ENCODE measurements around the gene SYT7. TPM values are rescaled to one million over a fixed set of nuclear protein-coding genes. Genes with fewer than 3 reads are reported as not detected.

Gene SYT7
- total RNA-seq, 3 donors from 2014 or later: 0.35 to 0.66 (median 0.38) TPM

DNA sequence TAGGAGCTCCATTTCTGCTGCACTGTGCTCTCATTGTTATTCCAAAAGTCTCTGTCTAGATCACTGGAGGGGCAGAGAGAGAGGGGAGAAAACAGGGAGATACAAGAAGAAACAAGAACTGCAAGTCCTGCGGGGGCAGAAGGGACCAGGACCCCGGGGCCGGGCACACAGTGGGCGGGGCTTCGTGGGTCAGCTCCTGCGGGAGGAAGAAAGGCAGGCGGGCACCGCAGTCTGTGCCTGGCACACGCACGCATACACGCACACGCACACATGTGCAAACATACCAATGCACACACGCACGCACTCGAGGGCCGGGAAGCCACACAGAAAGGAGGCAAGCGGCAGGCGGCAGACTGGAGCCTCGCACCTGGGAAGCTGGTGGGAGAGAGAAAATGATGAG, 33.6 kb downstream of the SYT7 start:
- Mint-ChIP-seq H3K27me3 (ENCODE audit: low read depth) (peaks cover 33% of the 10 kb centered on the region), H3K9me3 (no peaks in the 10 kb centered on the region), H3K4me1 (ENCODE audit: low read depth) (no peaks in the 10 kb centered on the region), H3K4me3 (no peak overlapping the region), H3K36me3 (ENCODE audit: insufficient read depth) (no peaks in the 10 kb centered on the region)
- ATAC-seq (no peak), DNase-seq (no peak)

- ATAC-seq (no peak), DNase-seq (no peak)
- no peaks in the 10 kb centered on the region for H3K9me3 Mint-ChIP-seq
- no peak overlapping the region for H3K4me3 Mint-ChIP-seq
- no peaks in the 10 kb centered on the region for H3K4me1 Mint-ChIP-seq (ENCODE audit: low read depth)
- H3K27me3 Mint-ChIP-seq (ENCODE audit: low read depth): peaks cover 33% of the 10 kb centered on the region
- no peaks in the 10 kb centered on the region for H3K36me3 Mint-ChIP-seq (ENCODE audit: insufficient read depth)
Observed at GRCh38 chr11:61546663-61547062, 34.2 kb downstream of the SYT7 start.

DNA sequence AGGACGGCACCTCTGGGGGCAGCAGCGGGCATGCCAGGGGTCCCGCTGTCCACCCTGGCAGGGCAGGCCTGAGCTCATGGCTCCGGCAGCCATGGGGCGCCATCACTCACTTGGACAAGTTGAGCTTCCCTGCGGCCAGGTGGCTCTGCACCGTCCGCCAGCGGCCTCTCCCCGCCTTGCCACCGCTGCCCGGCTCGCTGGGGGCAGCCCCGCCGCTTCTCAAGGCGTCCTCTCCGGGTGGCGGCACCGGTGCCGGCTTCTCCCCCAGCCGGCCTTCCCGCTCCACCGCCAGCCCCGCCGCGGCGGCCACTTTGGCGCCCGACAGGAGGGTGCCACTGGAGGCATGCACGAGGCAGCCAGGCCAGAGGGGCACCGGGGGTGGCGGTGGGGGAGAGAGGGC, 35.0 kb downstream of the SYT7 start:
- Mint-ChIP-seq H3K4me1 (ENCODE audit: low read depth) (no peaks in the 10 kb centered on the region), H3K36me3 (ENCODE audit: insufficient read depth) (no peaks in the 10 kb centered on the region), H3K9me3 (no peaks in the 10 kb centered on the region), H3K27me3 (ENCODE audit: low read depth) (peaks cover 32% of the 10 kb centered on the region), H3K4me3 (no peak overlapping the region)
- ATAC-seq (no peak), DNase-seq (no peak)

DNA sequence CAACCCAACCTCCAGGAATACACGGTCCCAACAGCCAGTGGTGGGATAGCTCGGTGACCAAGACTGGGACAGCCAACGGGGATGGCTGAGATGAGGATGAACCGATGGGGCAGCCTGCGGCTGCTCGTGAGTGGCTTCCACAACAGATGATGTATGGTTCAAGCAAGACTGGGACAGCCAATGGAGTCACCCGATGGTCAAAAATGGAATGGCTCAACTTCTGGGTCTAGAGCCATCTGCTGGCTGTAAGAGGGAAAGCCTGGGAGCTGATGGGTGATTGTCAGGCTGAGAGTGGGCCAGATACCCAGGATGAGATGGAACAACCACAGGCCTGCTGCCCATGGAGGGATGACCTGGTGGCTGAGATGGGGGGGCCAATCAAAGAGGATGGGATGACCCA, 35.5 kb downstream of the SYT7 start:
- DNase-seq: no peak
- Mint-ChIP-seq H3K9me3 (no peaks in the 10 kb centered on the region), H3K4me3 (no peak overlapping the region), H3K36me3 (ENCODE audit: insufficient read depth) (no peaks in the 10 kb centered on the region), H3K4me1 (ENCODE audit: low read depth) (no peaks in the 10 kb centered on the region), H3K27me3 (ENCODE audit: low read depth) (peaks cover 28% of the 10 kb centered on the region)
- ATAC-seq: no peak

DNA sequence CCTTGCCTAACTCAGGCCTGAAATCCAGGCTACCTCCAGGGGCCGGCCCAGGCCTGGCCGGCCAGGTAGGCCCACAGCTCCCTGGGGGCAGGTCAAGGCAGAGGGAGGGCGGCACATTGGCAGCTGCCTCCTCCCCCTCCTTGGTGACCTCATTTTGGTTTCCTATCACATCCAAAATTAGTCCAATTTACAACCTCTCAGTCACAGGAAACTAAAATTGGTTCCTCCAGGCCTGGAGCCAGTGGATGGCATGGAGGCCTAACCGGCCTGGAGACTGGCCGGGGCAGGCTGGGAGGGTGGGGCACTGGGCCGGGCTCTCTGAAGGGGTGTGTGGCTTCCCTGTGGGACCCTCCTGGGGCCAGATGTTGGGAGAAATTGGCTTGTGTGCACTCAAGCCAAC, 36.4 kb downstream of the SYT7 start:
- no peak for ATAC-seq
- H3K9me3 Mint-ChIP-seq: no peaks in the 10 kb centered on the region
- no peaks in the 10 kb centered on the region for H3K36me3 Mint-ChIP-seq (ENCODE audit: insufficient read depth)
- no peaks in the 10 kb centered on the region for H3K4me1 Mint-ChIP-seq (ENCODE audit: low read depth)
- DNase-seq: no peak
- peaks cover 31% of the 10 kb centered on the region for H3K27me3 Mint-ChIP-seq (ENCODE audit: low read depth)
- H3K4me3 Mint-ChIP-seq: no peak overlapping the region

DNA sequence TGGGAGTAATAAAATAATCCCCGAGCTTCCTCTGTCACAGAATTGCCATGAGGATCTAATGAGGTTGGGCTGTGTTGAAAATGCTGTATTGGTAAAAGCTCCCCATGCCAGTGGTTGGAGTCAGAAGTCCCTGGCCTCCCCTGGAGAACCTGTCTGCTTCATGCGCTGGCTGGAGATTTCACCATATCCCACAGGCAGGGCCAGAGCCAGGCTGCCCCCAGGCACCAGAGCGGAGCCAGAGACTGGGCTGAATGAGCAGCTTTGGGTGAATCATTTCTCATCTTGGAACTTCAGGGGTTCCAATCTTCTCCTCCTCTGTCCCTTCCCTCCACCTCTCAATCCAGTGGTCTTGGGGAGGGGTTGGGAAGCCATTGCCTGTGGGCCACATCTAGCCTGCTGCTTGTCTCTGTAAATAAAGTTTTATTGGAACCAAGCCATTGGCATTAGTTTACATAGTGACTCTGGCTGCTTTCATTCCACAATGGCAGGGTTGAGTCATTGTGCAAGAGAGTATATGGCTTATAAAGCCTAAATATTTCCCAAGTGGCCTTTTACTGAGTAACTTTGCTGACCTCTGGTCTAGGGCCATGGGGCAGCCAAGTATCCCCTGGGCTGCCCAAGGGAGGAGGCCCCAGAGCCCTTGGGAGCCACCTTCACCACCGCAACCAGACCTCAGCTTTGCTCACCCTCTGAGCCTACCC, 37.1 kb downstream of the SYT7 start:
- DNase-seq (no peak), ATAC-seq (no peak)
- Mint-ChIP-seq H3K4me1 (ENCODE audit: low read depth) (no peaks in the 10 kb centered on the region), H3K27me3 (ENCODE audit: low read depth) (peaks cover 32% of the 10 kb centered on the region), H3K4me3 (no peak overlapping the region), H3K9me3 (no peaks in the 10 kb centered on the region), H3K36me3 (ENCODE audit: insufficient read depth) (no peaks in the 10 kb centered on the region)

- Mint-ChIP-seq H3K27me3 (ENCODE audit: low read depth) (peaks cover 29% of the 10 kb centered on the region), H3K9me3 (no peaks in the 10 kb centered on the region), H3K4me3 (no peak overlapping the region), H3K36me3 (ENCODE audit: insufficient read depth) (no peaks in the 10 kb centered on the region), H3K4me1 (ENCODE audit: low read depth) (no peaks in the 10 kb centered on the region)
- DNase-seq: no peak
- no peak for ATAC-seq
Observed at GRCh38 chr11:61542705-61543104, 38.2 kb downstream of the SYT7 start.

GRCh38 chr11:61542024-61542461, 38.8 kb downstream of the SYT7 start:
- Mint-ChIP-seq H3K36me3 (ENCODE audit: insufficient read depth) (no peaks in the 10 kb centered on the region), H3K4me1 (ENCODE audit: low read depth) (no peaks in the 10 kb centered on the region), H3K27me3 (ENCODE audit: low read depth) (peaks cover 26% of the 10 kb centered on the region), H3K9me3 (no peaks in the 10 kb centered on the region), H3K4me3 (no peak overlapping the region)
- DNase-seq: no peak
- ATAC-seq: no peak

DNA sequence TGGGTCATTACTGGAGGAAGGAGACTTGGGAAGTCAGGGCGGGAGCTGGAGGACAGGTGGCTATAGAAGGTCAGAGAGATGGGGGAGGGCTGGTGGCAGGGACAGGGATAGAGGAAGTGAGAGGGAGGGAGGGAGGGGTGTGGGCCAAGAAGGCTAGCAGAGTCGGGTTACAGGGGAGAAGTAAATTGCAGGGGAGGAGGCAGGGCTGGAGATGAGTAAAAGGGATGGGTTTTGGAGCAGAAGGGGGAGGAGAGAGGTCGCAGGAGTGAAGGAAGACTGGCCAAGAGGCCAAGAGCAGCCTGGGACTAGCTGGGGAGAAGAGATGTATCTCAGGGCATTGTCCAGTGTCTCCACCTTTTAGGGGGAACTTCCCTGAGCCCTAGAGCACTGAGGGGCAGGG, 39.3 kb downstream of the SYT7 start:
- ATAC-seq: no peak

DNA sequence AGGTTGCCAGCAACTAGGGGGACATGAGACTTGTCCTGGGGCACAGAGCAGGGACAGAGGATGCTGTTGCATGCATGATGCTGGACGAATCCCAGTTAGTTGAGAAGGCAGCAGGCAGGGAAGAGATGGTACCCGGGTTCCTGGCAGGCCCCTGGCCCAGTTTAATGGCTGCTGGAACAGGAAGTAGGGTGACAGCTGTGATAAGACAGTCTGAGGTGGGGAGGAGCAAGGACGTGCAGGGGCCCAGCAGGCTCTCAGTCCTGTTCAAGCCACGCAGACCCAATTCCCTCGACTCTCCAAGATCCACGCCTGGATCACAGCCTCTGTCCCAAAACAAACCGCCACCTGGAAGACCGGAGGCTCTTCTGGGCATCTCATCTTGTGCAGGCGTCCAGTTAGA, 40.3 kb downstream of the SYT7 start:
- DNase-seq (no peak), ATAC-seq (no peak)
- no peaks in the 10 kb centered on the region for H3K4me1 Mint-ChIP-seq (ENCODE audit: low read depth)
- H3K4me3 Mint-ChIP-seq: no peak overlapping the region
- H3K9me3 Mint-ChIP-seq: no peaks in the 10 kb centered on the region
- no peaks in the 10 kb centered on the region for H3K36me3 Mint-ChIP-seq (ENCODE audit: insufficient read depth)
- peaks cover 26% of the 10 kb centered on the region for H3K27me3 Mint-ChIP-seq (ENCODE audit: low read depth)

More for the DNA sequence above, 39.3 kb downstream of the SYT7 start:
- H3K27me3 Mint-ChIP-seq (ENCODE audit: low read depth): peaks cover 24% of the 10 kb centered on the region
- H3K36me3 Mint-ChIP-seq (ENCODE audit: insufficient read depth): no peaks in the 10 kb centered on the region
- no peak overlapping the region for H3K4me3 Mint-ChIP-seq
- H3K9me3 Mint-ChIP-seq: no peaks in the 10 kb centered on the region
- no peak for DNase-seq
- H3K4me1 Mint-ChIP-seq (ENCODE audit: low read depth): no peaks in the 10 kb centered on the region

DNA sequence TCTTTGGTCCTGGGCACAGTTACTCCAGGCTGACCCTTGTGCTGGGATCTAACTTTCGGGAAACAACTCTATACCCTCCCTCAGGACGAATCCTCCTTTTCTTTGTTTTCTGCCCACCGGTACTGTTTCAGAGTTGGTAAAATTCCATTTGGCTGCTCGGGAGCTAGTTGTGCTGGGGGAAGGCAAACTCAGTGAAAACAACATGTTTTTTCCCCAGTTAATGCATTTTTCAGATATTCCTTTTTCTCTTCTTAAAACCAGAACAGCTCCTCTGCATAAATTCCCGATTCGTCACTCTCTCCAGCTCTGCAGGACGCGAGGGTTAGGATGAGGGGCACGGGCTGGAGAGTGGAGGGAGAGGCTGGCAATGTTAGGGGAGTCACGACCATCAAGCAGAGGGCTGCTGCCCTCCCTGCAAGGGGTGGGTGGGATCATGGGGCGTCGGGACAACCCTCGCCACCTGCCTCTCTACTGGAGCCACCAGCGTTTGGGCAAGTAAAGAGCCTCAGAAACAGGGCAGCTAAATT, 41.0 kb downstream of the SYT7 start:
- Mint-ChIP-seq H3K36me3 (ENCODE audit: insufficient read depth) (no peaks in the 10 kb centered on the region), H3K9me3 (no peaks in the 10 kb centered on the region), H3K4me3 (no peak overlapping the region), H3K27me3 (ENCODE audit: low read depth) (peaks cover 24% of the 10 kb centered on the region), H3K4me1 (ENCODE audit: low read depth) (no peaks in the 10 kb centered on the region)
- no peak for ATAC-seq
- DNase-seq: no peak

DNA sequence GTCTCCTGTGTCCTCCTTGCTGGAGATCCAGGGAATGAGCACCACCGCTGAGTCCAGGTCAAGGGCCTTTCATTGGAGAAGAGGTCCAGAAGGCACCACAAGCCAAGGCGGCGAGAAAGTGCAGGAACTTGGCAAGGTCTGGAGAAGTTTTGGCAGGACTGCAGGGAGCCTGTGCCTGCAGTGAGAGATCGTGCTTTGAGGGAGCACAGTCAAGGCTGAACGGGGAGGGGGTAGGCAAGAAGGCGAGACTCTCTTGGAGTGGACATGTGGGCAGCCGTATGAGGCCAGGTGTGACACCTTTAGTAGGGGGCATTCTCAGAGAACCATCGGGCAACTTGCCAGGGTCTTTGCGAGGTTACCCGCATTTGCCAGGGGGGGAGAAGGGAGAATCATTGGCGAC, 41.9 kb downstream of the SYT7 start:
- H3K4me3 Mint-ChIP-seq: no peak overlapping the region
- no peaks in the 10 kb centered on the region for H3K9me3 Mint-ChIP-seq
- ATAC-seq: no peak
- DNase-seq: no peak
- H3K4me1 Mint-ChIP-seq (ENCODE audit: low read depth): no peaks in the 10 kb centered on the region
- peaks cover 24% of the 10 kb centered on the region for H3K27me3 Mint-ChIP-seq (ENCODE audit: low read depth)
- H3K36me3 Mint-ChIP-seq (ENCODE audit: insufficient read depth): no peaks in the 10 kb centered on the region

DNA sequence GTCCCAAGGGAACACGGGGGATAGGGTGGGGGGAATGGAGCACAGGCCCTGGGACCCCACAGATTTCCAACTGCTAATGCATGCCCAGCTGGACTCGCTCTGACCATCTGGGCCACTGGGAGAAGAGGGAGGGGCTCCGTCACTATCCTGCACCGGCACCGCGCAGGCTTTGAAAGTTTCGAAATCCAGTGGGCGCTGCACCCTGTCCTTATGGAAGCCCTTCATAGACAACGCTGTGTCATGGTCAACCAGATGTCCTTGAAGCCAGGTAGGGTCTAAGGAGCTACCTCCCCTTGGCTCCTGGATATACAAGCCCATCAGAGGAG, 42.3 kb downstream of the SYT7 start:
- DNase-seq (no peak), ATAC-seq (no peak)
- Mint-ChIP-seq H3K4me3 (no peak overlapping the region), H3K27me3 (ENCODE audit: low read depth) (peaks cover 27% of the 10 kb centered on the region), H3K36me3 (ENCODE audit: insufficient read depth) (no peaks in the 10 kb centered on the region), H3K4me1 (ENCODE audit: low read depth) (no peaks in the 10 kb centered on the region), H3K9me3 (no peaks in the 10 kb centered on the region)

DNA sequence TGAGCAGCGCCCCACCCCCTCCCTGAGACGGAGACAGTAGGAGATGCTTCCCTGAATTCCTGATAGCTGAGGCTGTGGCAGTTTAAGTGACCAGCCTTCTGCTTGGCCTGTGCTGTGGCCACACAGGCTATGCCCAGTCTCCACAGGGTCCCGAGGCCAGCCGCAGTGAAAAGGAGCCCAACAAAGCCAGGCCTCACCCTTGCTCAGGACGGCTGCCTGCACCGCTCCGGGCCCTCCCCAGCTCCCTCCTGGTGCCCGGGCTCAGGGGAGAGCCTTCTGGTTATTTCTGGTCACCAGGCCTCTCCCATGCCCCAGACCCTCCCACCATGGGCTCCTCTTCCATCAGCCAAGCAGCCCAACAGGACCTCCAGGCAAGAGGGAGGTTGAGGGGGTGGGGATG, 43.5 kb downstream of the SYT7 start:
- DNase-seq: no peak
- Mint-ChIP-seq H3K36me3 (ENCODE audit: insufficient read depth) (no peaks in the 10 kb centered on the region), H3K4me1 (ENCODE audit: low read depth) (no peaks in the 10 kb centered on the region), H3K4me3 (no peak overlapping the region), H3K27me3 (ENCODE audit: low read depth) (peaks cover 29% of the 10 kb centered on the region), H3K9me3 (no peaks in the 10 kb centered on the region)
- no peak for ATAC-seq

DNA sequence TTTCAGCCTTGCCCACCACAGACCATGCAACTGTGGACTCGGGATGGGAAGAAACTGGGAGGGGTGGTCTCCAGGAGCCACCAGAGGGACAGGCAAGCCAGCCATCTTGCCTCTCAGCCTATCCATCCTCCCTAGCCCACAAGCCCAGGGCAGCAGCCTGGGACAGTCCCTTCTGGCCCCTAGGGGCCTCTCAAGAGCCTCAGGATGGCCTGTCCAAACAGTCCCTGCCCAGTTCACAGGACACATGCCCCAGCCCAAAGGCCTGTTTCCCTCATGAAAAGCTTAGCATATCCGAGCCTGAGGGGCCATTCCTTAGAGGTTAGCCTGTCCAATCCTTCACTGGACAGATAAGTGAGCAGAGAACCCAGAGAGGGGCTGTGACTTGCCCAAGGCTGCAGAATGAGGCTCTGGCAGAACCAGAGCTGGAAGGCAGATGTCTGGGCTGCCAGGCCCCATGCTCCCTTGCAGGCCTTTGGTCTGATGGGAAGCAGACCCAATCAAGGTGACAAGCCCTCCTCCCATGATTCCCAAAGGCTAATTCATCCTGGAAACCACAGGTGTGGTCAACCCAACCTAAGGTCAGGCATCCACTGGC, 44.1 kb downstream of the SYT7 start:
- ATAC-seq (no peak), DNase-seq (no peak)
- Mint-ChIP-seq H3K9me3 (no peaks in the 10 kb centered on the region), H3K36me3 (ENCODE audit: insufficient read depth) (no peaks in the 10 kb centered on the region), H3K4me1 (ENCODE audit: low read depth) (no peaks in the 10 kb centered on the region), H3K4me3 (no peak overlapping the region), H3K27me3 (ENCODE audit: low read depth) (peaks cover 29% of the 10 kb centered on the region)
